ENCODE data around the gene NLN. TPM values are rescaled to one million over a fixed set of nuclear protein-coding genes. Genes with fewer than 3 reads are reported as not detected.

NLN gene
- total and polyA plus RNA-seq, 2 of the 13 experiments (the other 11 are each of a cell fraction or from before 2014, with no cell fraction given) = 11.9 to 36.7 TPM

- ATAC-seq = no peak
- Histone ChIP-seq H3K27ac (ENCODE audit: extremely low read length, insufficient read depth, low read length) (no peak overlapping the region), H3K9ac (ENCODE audit: insufficient read depth, low read depth, low read length) (no peak overlapping the region), H2AFZ (ENCODE audit: low read length) (no peak overlapping the region), H3K4me2 (ENCODE audit: low read depth, low read length) (no peak overlapping the region), H3K27me3 (ENCODE audit: control insufficient read depth in 1 of 2, insufficient read depth in 2 of 2, low read length in 2 of 2) (peaks cover 0 to 1% of the 10 kb centered on the region in 2 experiments; a peak in 1 of 5 replicates), H3K4me1 (ENCODE audit: insufficient read depth, low read length) (peaks cover 17% of the 10 kb centered on the region), H3K4me3 (replicated peaks in 1 of 3; ENCODE audit: insufficient read depth in 1 of 3, low read depth in 2 of 3, low read length in 3 of 3) (no peak overlapping the region), H3K9me3 (ENCODE audit: low read length) (no peaks in the 10 kb centered on the region), H3K36me3 (replicated peaks in 1 of 2; ENCODE audit: control insufficient read depth in 1 of 2, insufficient read depth in 2 of 2, low read length in 2 of 2) (no peaks in the 10 kb centered on the region), H3K79me2 (ENCODE audit: insufficient read depth, low read length) (no peaks in the 10 kb centered on the region), H4K20me1 (ENCODE audit: insufficient read depth, low read length) (no peaks in the 10 kb centered on the region)
- ChIA-PET CTCF (ENCODE audit: low intra/inter-chr PET ratio, low total read pairs) (no interaction called here), POLR2A (no interaction called here)
- FAIRE-seq = no peak
- intact Hi-C loops (cut with micrococcal nuclease; ENCODE audit: unreplicated experiment) (no loop called here), in situ Hi-C loops (cut with HindIII; ENCODE audit: extremely low pct_ligation_motif_present, low pct_unique_long_range_greater_than_20kb) (no loop called here)
- TF ChIP-seq ZFX (CRISPR knock-in tag; IDR thresholded peaks at IDR 0.05; ENCODE audit: low read depth) (no peak), ZBTB2 (CRISPR knock-in tag; IDR thresholded peaks at IDR 0.05; ENCODE audit: low read depth) (no peak), HNRNPLL (IDR thresholded peaks at IDR 0.05; ENCODE audit: low read depth, low read length, poor library complexity, severe bottlenecking) (no peak), ZSCAN9 (CRISPR knock-in tag; IDR thresholded peaks at IDR 0.05; ENCODE audit: borderline replicate concordance) (no peak), RXRA (CRISPR knock-in tag; IDR thresholded peaks at IDR 0.05) (no peak), ZNF281 (CRISPR knock-in tag; IDR thresholded peaks at IDR 0.05; ENCODE audit: borderline replicate concordance) (no peak), ZNF589 (CRISPR knock-in tag; conservative IDR thresholded peaks at IDR 0.05) (no peak)
- BruUV-seq (replicated peaks) = no TSS peak
- no peak for DNase-seq (ENCODE audit: low spot score)
Measured at GRCh38 chr5:65855766-65856315, 133.8 kb downstream of the NLN start.

Measured in HepG2 (cell line).